Spinal cord (tissue), 10 donors: Measurements from ENCODE around the gene MTTP. TPM values are rescaled to one million over a fixed set of nuclear protein-coding genes. Genes with fewer than 3 reads are reported as not detected.
A peak's percentile ranks its signal among the peaks of the same experiment; 100 is the strongest.

Experiments
- DNase-seq, 6 donors: peaks; one replicate each; pipeline versions ENCODE4 v3.0.0 to v3.0.0-alpha.2; 2013 to 2015; ENCODE audit warnings: low spot score in 6 of 6, low read depth in 4 of 6
- H3K27ac ChIP-seq: one replicate; pipeline ENCODE4 v1.5.1; 2013; ENCODE audit warnings: low read depth, low read length, control low read depth
- H3K27me3 ChIP-seq: one replicate; pipeline ENCODE4 v1.6.1; 2013; ENCODE audit warnings: low read length; ENCODE audit not compliant: control insufficient read depth, insufficient read depth
- H3K36me3 ChIP-seq: one replicate; pipeline ENCODE4 v1.6.1; 2013; ENCODE audit warnings: low read length; ENCODE audit not compliant: control insufficient read depth, insufficient read depth
- H3K4me1 ChIP-seq: one replicate; pipeline ENCODE4 v1.6.1; 2013; ENCODE audit warnings: low read length; ENCODE audit not compliant: control insufficient read depth, insufficient read depth
- H3K4me3 ChIP-seq: one replicate; pipeline ENCODE4 v1.5.1; 2013; ENCODE audit warnings: low read depth, low read length, control low read depth
- H3K9me3 ChIP-seq: one replicate; pipeline ENCODE4 v1.6.1; 2013; ENCODE audit warnings: low read length; ENCODE audit not compliant: control insufficient read depth, insufficient read depth
- WGBS: methylation state at CpG from one replicate; pipeline ENCODE4 v1.1.5; 2013; ENCODE audit warnings: missing lambda C conversion rate; ENCODE audit not compliant: insufficient coverage; 5-methylcytosine and 5-hydroxymethylcytosine counted together
- polyA plus RNA-seq, 2 donors: library from polyadenylated mRNA; unstranded; fragments of 120-200 nt; gene quantifications; one replicate each; pipeline ENCODE4 v1.2.1, GENCODE V29; 2013; ENCODE audit not compliant: insufficient read length in 2 of 2
- total RNA-seq, 2 donors: library from RNA; depleted of rRNA in 1 of 2; stranded (reverse); fragments of 120-200 nt in 1 of 2; fragments of >200 nt in 1 of 2; gene quantifications; one replicate each; pipeline versions ENCODE4 v1.2.3 to v1.2.4, GENCODE V29; 2013 to 2014
- donor health status: healthy.

The MTTP gene
- total and polyA plus RNA-seq, 4 donors, result 1.6 to 3.3 (median 2.8) TPM

DNA sequence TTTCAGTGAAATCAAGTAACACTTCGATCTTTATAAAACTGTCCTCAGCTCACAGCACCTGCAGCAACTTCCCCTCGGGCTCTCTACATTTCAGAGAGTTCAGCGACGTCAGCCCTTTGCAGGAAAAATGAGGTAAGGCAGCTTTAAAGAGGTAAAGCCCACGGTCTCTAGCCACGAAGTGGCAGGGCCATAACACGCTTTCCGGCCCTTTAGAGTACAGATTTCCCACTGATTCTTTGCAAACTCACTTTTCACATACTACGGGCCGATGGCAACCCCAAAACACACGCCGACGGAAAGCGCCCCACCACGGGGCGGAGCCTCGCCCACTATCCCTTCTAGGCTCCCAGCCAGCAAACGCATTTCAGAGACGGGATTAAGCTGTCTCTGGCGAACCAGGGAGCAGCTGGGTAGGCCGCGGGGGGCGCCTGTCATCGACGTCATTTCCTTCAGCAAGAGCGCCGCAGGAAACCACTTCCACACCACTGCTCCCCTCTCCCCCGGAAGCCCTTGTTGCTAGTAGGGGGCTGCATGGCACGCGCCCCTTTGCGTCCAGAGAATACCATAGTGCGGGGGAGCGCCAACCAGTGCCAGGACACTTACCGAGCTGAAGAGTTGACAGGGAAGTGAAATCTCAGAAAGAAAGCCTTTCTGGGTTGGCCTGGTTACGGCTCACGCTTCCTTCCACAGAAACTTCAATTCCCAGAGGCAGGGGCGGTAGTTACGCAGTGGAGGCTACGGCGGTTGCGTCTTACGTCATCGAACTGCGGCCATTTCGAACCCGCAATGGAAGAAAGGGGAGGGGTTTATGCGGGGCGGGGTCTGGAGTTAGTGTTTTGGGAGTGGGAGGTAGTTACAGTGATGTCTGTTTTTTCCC, 11.1 kb upstream of the MTTP start, which contains the start of gene TRMT10A:
Gene TRMT10A, minus strand, starts transcription at position 730 of the 877 bp plus-strand sequence. CDS start 4,701 bp downstream, outside the sequence.
- peak within 1 kb of the TSS; percentile 100 for H3K27ac ChIP-seq
- no peaks in the 10 kb centered on the region for H3K9me3 ChIP-seq
- no peaks in the 10 kb centered on the region for H3K36me3 ChIP-seq
- H3K27me3 ChIP-seq, result no peaks in the 10 kb centered on the region
- peak within 1 kb of the TSS; percentile 100 for H3K4me3 ChIP-seq
- peak; percentile 96 to 100 (median 97) for DNase-seq
- under 1% methylated on average over 42 of the region's 48 CpGs for WGBS
- H3K4me1 ChIP-seq, result peaks cover 6% of the 10 kb centered on the region

DNA sequence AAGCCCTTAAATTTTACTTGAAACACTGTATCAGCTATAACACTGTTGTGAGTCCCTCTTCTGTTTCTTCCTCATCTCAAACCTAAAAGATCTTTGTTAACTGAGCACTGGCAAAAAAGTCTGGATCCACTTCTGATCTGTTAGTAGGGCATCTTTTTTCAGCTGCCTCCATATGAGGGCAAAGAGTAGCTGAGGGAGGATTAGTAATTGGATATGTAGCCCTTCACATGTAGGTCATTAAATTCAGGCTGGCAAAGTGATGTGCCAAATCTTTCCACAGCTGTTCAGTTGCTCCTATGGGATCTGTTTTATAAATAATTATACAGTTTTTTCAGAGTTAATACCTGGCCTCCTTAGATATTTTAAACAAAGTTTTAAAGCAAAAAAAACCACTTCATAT, 9.7 kb upstream of the MTTP start:
- H3K27ac ChIP-seq, result no peak overlapping the region
- no peaks in the 10 kb centered on the region for H3K27me3 ChIP-seq
- H3K4me3 ChIP-seq, result no peak overlapping the region
- DNase-seq, result peak in 1 of 6 donors; percentile 19
- no peaks in the 10 kb centered on the region for H3K36me3 ChIP-seq
- peaks cover 6% of the 10 kb centered on the region for H3K4me1 ChIP-seq
- H3K9me3 ChIP-seq, result no peaks in the 10 kb centered on the region

DNA sequence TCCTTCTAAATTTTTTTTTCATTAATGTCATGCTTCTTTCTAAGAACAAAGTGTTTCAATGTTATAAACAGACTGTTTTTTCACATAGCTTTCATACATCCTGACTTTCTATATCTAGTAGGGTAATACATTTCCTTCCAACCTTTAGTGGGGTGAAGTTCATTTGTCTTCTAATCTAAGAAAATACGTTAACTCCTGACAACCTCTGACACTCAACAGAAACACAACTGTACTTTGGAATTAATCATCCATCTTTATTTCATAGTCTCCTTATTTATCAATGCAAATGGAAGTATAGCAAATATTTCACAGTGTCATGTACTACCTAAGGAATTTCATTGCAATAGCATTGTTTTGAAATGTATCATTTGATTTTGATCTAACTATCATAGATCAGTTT, 2.7 kb upstream of the MTTP start:
- Histone ChIP-seq H3K4me1 (no peaks in the 10 kb centered on the region), H3K4me3 (no peak overlapping the region), H3K27ac (no peak overlapping the region), H3K27me3 (no peaks in the 10 kb centered on the region), H3K36me3 (no peaks in the 10 kb centered on the region), H3K9me3 (no peaks in the 10 kb centered on the region)
- DNase-seq, result no peak
- WGBS, result no CpG with 5 or more reads among the region's 1 CpG

DNA sequence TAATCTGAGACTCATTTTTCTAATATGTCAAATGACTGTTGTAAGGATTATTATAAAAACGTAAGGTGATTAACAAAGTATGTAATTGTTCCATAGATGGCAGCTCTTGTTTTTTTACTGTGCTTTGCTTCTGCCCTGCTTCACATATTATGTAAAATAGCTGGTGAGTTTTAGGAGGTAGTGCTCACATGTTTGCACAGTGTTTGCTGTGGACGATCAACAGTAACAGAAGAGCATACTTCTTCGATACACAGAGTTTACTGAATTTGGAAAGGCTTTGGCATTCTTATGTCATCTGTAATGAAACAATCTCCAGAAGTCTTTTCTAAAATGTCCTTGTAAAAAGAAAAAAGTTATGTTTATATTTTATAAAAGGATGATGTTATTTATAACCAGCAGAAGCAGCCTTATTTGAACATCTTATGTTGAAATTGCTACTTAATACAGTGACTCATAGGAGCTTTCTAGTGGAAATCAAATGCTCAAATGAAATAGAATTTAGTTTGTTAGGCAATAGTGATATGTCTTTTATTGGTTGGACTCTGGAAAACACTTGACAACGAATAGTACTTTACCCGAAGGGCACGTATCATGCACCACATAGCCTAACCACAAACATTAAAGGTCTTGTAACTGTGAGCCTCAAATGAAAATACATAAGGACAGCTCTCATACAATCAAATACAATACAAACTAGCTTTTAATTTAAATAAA, 1.9 kb upstream of the MTTP start:
- Histone ChIP-seq H3K36me3 (no peaks in the 10 kb centered on the region), H3K27me3 (no peaks in the 10 kb centered on the region), H3K9me3 (no peaks in the 10 kb centered on the region), H3K4me1 (no peaks in the 10 kb centered on the region), H3K27ac (no peak overlapping the region), H3K4me3 (no peak overlapping the region)
- no CpG with 5 or more reads among the region's 6 CpGs for WGBS
- no peak for DNase-seq

DNA sequence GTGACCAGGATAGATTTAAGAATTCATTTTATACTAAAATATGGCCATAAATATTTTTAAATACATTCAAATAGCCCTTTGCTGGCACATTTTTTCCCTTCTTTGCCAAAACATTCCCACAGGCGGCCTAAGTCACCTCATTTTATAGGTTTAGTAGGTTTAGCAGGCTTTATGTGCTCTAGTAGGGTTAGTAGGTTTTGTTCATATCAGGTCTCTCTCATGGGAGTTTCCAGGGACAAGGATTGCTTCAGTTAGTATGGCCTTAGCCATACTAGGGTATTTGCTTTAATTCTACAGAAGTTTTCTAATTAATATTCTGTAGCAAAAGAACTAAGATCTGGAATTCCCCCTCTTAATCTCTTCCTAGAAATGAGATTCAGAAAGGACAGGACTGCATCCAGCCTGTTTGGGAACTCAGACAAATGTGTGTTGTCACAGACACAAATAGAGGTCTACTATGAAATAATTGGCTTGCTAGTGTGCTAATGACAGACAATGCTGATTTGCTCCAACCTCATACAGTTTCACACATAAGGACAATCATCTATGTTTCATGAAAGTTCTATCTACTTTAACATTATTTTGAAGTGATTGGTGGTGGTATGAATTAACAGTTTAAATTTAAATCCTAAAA, 772 bp upstream of the MTTP start:
- no peaks in the 10 kb centered on the region for H3K36me3 ChIP-seq
- H3K9me3 ChIP-seq, result no peaks in the 10 kb centered on the region
- H3K4me3 ChIP-seq, result no peak overlapping the region
- H3K27ac ChIP-seq, result no peak overlapping the region
- no peak for DNase-seq
- no peaks in the 10 kb centered on the region for H3K4me1 ChIP-seq
- H3K27me3 ChIP-seq, result no peaks in the 10 kb centered on the region
- WGBS, result no CpG with 5 or more reads among the region's 1 CpG

DNA sequence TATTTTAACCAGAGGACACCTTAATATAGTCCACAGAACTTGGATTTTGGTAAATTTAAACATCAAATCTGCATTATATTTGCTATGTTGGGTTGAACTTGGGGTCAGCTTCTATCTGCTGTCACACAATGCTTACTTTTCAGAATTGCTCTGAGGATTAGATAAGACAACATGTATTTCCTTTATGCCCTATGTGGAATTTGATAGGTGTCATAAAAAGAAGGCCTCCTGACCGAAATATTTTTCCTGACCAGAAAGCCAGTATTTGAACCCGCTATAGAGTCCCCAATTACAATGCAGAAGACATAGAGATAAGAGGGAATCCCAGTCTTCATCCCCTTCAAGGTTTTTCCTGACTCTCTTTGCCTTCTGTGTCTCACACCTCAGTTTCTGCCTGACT, 4.1 kb downstream of the MTTP start:
- Histone ChIP-seq H3K27me3 (no peaks in the 10 kb centered on the region), H3K27ac (no peak overlapping the region), H3K36me3 (no peaks in the 10 kb centered on the region), H3K4me1 (no peaks in the 10 kb centered on the region), H3K4me3 (no peak overlapping the region), H3K9me3 (no peaks in the 10 kb centered on the region)
- DNase-seq, result no peak
- WGBS, result no CpG with 5 or more reads among the region's 2 CpGs

DNA sequence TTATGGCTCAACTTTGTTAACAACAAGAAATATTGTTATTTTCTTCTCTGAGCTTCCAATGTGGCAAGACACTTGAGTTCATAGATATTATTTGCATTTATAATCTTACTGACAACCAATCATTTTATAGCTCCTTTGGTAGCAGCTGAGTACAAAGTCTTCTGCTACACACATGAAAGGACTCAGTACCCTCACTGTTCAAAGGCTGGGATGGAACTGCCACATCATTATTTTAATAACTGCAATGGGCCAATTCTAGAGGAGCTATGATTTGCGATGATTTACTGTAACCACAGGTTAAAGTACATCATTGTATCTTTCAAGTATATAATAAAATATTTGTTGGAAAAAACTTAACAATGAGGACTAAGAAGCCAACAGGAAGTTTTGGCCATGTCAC, 10.9 kb downstream of the MTTP start:
- DNase-seq, result no peak
- no peaks in the 10 kb centered on the region for H3K4me1 ChIP-seq
- no peak overlapping the region for H3K27ac ChIP-seq
- H3K36me3 ChIP-seq, result no peaks in the 10 kb centered on the region
- no peak overlapping the region for H3K4me3 ChIP-seq
- no CpG with 5 or more reads among the region's 1 CpG for WGBS
- no peaks in the 10 kb centered on the region for H3K27me3 ChIP-seq
- no peaks in the 10 kb centered on the region for H3K9me3 ChIP-seq

DNA sequence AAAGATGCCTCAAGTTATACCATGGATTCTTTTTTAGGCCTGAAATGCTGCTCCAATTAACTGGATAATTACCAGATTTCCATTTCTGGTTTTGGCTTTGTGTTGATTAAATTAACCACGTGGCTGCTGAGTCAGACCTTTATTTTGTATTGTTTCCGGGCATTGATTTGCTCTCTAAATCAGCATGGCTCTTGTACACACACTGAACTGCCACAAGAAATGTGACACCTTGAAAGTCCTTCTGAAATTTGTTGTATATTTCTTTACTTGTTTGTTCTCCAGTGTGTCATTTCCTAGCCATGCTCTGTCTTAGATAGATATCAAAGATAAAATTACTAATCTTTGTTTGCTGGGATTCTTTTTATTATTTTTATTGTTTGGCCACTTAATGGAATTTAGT, 11.7 kb downstream of the MTTP start:
- WGBS, result no CpG with 5 or more reads among the region's 2 CpGs
- Histone ChIP-seq H3K4me3 (no peak overlapping the region), H3K27ac (no peak overlapping the region), H3K9me3 (no peaks in the 10 kb centered on the region), H3K27me3 (no peaks in the 10 kb centered on the region), H3K36me3 (no peaks in the 10 kb centered on the region), H3K4me1 (no peaks in the 10 kb centered on the region)
- no peak for DNase-seq

DNA sequence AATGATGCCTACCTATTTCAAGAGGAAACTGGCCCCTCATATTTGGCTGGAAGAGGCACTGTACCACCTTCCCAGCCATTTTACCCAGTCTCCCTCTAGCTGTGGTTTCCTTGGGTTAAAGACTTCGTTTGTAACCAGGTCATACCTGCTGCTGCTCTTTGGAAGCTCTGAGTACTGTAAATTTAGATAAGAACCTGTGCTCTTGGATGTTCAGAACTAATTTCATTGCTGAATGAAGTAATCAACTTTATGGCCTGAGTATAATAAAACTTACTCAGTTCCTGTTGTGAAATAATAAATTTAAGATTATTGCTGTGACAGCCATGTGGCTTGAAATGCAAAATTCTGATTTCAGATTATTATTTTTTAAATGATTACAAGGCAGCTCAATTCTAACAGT, 12.2 kb downstream of the MTTP start:
- Histone ChIP-seq H3K27ac (no peak overlapping the region), H3K4me3 (no peak overlapping the region), H3K36me3 (no peaks in the 10 kb centered on the region), H3K9me3 (no peaks in the 10 kb centered on the region), H3K27me3 (no peaks in the 10 kb centered on the region), H3K4me1 (no peaks in the 10 kb centered on the region)
- no peak for DNase-seq
- WGBS, result no CpG with 5 or more reads among the region's 1 CpG
